Measurements from ENCODE around the gene RNF181.

GRCh38 chr2:85588236-85588635, 7.3 kb upstream of the RNF181 start:
- TF ChIP-seq GABPA (IDR thresholded peaks at IDR 0.05; ENCODE audit: low read depth) (no peak), CTCF (IDR thresholded peaks at IDR 0.05) (no peak), YY1 (IDR thresholded peaks at IDR 0.05; ENCODE audit: low read depth) (no peak), JUND (IDR thresholded peaks at IDR 0.05) (no peak), NFIC (IDR thresholded peaks at IDR 0.05; ENCODE audit: borderline replicate concordance) (no peak), SIN3A (IDR thresholded peaks at IDR 0.05; ENCODE audit: borderline replicate concordance, low read depth, low read length) (no peak)
